HepG2 (cell line): ENCODE measurements around the gene PHF5A. TPM values are rescaled to one million over a fixed set of nuclear protein-coding genes. Genes with fewer than 3 reads are reported as not detected.
A peak's percentile ranks its signal among the peaks of the same experiment; 100 is the strongest.

Source experiments
- CBX1 ChIP-seq: IDR thresholded peaks from one replicate; pipeline ENCODE4 v1.6.1; 2016; ENCODE audit warnings: antibody characterized with exemption, low read depth
- CHCHD3 ChIP-seq: sonication (generic); formaldehyde crosslinking; IDR thresholded peaks from 2 replicates; pipeline ENCODE4 v1.8.0; 2022; ENCODE audit warnings: mild to moderate bottlenecking, missing genetic modification reagents, moderate library complexity
- DMAP1 ChIP-seq: IDR thresholded peaks from 2 replicates; pipeline ENCODE4 v1.6.1; 2016
- NCOR1 ChIP-seq: fragments of 200-600 bp; sonication (generic); IDR thresholded peaks from 2 replicates; pipeline ENCODE4 v1.7.0; 2017; ENCODE audit warnings: antibody characterized with exemption, low read length, borderline replicate concordance
- NFE2L2 ChIP-seq: fragments of 150-350 bp; IDR thresholded peaks from 2 replicates; pipeline ENCODE4 v1.6.1; 2014; ENCODE audit warnings: low read length
- PAXIP1 ChIP-seq: sonication (generic); formaldehyde crosslinking; conservative IDR thresholded peaks from 2 replicates; pipeline ENCODE4 v1.4.0; 2020; ENCODE audit warnings: mild to moderate bottlenecking, missing genetic modification reagents, moderate library complexity
- POGZ ChIP-seq: sonication (generic); formaldehyde crosslinking; IDR thresholded peaks from 2 replicates; pipeline ENCODE4 v1.4.0; 2020; ENCODE audit warnings: mild to moderate bottlenecking, missing genetic modification reagents
- SOX13 ChIP-seq, 3 experiments: fragments of 450-650 bp in 1 of 3; sonication (generic) in 1 of 3; formaldehyde crosslinking in 1 of 3; IDR thresholded peaks in 2 of 3; conservative IDR thresholded peaks in 1 of 3; 2 replicates each; pipeline versions ENCODE4 v1.5.0 to v1.6.1; 2016 to 2020; ENCODE audit warnings: antibody characterized with exemption in 1 of 3, mild to moderate bottlenecking in 1 of 3, missing compliant biosample characterization in 1 of 3, missing genetic modification reagents in 1 of 3, moderate library complexity in 1 of 3
- XBP1 ChIP-seq: sonication (generic); formaldehyde crosslinking; IDR thresholded peaks from 2 replicates; pipeline ENCODE4 v1.5.0; 2020; ENCODE audit warnings: missing genetic modification reagents
- ZFX ChIP-seq: sonication (generic); formaldehyde crosslinking; IDR thresholded peaks from 2 replicates; pipeline ENCODE4 v1.4.0; 2020; ENCODE audit warnings: mild to moderate bottlenecking, low read depth, missing genetic modification reagents, moderate library complexity
- ZMYM4 ChIP-seq: sonication (generic); formaldehyde crosslinking; IDR thresholded peaks from 2 replicates; pipeline ENCODE4 v1.8.1; 2023; ENCODE audit warnings: mild to moderate bottlenecking, missing genetic modification reagents
- ZNF124 ChIP-seq: sonication (generic); formaldehyde crosslinking; IDR thresholded peaks from 2 replicates; pipeline ENCODE4 v1.4.0; 2020; ENCODE audit warnings: missing genetic modification reagents
- ZNF253 ChIP-seq: sonication (generic); formaldehyde crosslinking; IDR thresholded peaks from 2 replicates; pipeline ENCODE4 v1.8.0; 2022; ENCODE audit warnings: mild to moderate bottlenecking, missing genetic modification reagents, borderline replicate concordance
- ZNF274 ChIP-seq: sonication (generic); formaldehyde crosslinking; IDR thresholded peaks from 2 replicates; pipeline ENCODE4 v1.5.1; 2020; ENCODE audit warnings: mild to moderate bottlenecking, missing genetic modification reagents
- ZNF557 ChIP-seq: sonication (generic); formaldehyde crosslinking; IDR thresholded peaks from 2 replicates; pipeline ENCODE4 v1.4.0; 2020; ENCODE audit warnings: missing genetic modification reagents
- ZNF674 ChIP-seq: sonication (generic); formaldehyde crosslinking; IDR thresholded peaks from 2 replicates; pipeline ENCODE4 v1.5.0; 2020; ENCODE audit warnings: low read depth, mild to moderate bottlenecking, missing genetic modification reagents
- ZNF839 ChIP-seq: sonication (generic); formaldehyde crosslinking; IDR thresholded peaks from 2 replicates; pipeline ENCODE4 v1.4.0; 2020; ENCODE audit warnings: missing genetic modification reagents, mild to moderate bottlenecking, borderline replicate concordance
- ZNF879 ChIP-seq: sonication (generic); formaldehyde crosslinking; IDR thresholded peaks from 2 replicates; pipeline ENCODE4 v1.8.1; 2023; ENCODE audit warnings: missing genetic modification reagents
- polyA plus RNA-seq, 8 experiments: library from polyadenylated mRNA; depleted of rRNA in 3 of 8; stranded (reverse) in 7 of 8; unstranded in 1 of 8; fragments of >200 nt; fragmentation: Illumina TruSeq in 4 of 8; extraction: Trizol in 4 of 8; gene quantifications; 2 replicates each; pipeline versions ENCODE4 v1.2.1 to v1.2.3, GENCODE V29; 2011 to 2016; ENCODE audit warnings: low read depth in 4 of 8, missing spikeins in 1 of 8, mixed read lengths in 1 of 8; ENCODE audit not compliant: insufficient read depth in 1 of 8
- total RNA-seq, 5 experiments: library from RNA; depleted of rRNA; stranded (reverse); fragments of >200 nt; fragmentation: Illumina TruSeq; extraction: Trizol; gene quantifications; 2 replicates each; pipeline ENCODE4 v1.2.3, GENCODE V29; 2016; ENCODE audit warnings: low read depth in 1 of 5
- TF ChIP-seq, protein P1 (sequence below): sonication (generic); formaldehyde crosslinking; IDR thresholded peaks from 2 replicates; pipeline ENCODE4 v1.9.0; 2022; ENCODE audit warnings: missing genetic modification reagents, mild to moderate bottlenecking, borderline replicate concordance
- TF ChIP-seq, protein P2 (sequence below): sonication (generic); formaldehyde crosslinking; IDR thresholded peaks from 2 replicates; pipeline ENCODE4 v1.8.1; 2023; ENCODE audit warnings: mild to moderate bottlenecking, missing genetic modification reagents
- TF ChIP-seq, protein P3 (sequence below): sonication (generic); formaldehyde crosslinking; IDR thresholded peaks from 2 replicates; pipeline ENCODE4 v1.5.1; 2020; ENCODE audit warnings: missing genetic modification reagents, mild to moderate bottlenecking, borderline replicate concordance

PHF5A gene
- total and polyA plus RNA-seq, 2 of the 13 experiments (the other 11 are each of a cell fraction or from before 2014, with no cell fraction given): 56.6 to 105 TPM

- TF ChIP-seq, protein P1, sequence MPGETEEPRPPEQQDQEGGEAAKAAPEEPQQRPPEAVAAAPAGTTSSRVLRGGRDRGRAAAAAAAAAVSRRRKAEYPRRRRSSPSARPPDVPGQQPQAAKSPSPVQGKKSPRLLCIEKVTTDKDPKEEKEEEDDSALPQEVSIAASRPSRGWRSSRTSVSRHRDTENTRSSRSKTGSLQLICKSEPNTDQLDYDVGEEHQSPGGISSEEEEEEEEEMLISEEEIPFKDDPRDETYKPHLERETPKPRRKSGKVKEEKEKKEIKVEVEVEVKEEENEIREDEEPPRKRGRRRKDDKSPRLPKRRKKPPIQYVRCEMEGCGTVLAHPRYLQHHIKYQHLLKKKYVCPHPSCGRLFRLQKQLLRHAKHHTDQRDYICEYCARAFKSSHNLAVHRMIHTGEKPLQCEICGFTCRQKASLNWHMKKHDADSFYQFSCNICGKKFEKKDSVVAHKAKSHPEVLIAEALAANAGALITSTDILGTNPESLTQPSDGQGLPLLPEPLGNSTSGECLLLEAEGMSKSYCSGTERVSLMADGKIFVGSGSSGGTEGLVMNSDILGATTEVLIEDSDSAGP: peak; percentile 89
- TF ChIP-seq DMAP1 (CRISPR knock-in tag) (peak; percentile 87), NCOR1 (no peak; the same call in 1 of the 2 replicates), PAXIP1 (CRISPR knock-in tag) (peak; percentile 74), CBX1 (peak; percentile 91), NFE2L2 (0 out of 2 replicates have a peak, but pooled peaks have one; percentile 2), POGZ (peak; percentile 84), ZNF124 (CRISPR knock-in tag) (peak; percentile 93), ZNF274 (CRISPR knock-in tag) (no peak), ZNF674 (CRISPR knock-in tag) (peak; percentile 73; the same call in 1 of the 2 replicates), ZNF839 (CRISPR knock-in tag) (no peak; the same call in none of the 2 replicates), ZNF253 (peak; percentile 91), CHCHD3 (peak; percentile 94), ZNF879 (CRISPR knock-in tag) (peak; percentile 43; the same call in 1 of the 2 replicates), ZFX (peak; percentile 89), ZNF557 (CRISPR knock-in tag) (peak; percentile 96), ZMYM4 (peak; percentile 64; the same call in 1 of the 2 replicates), XBP1 (CRISPR knock-in tag) (0 out of 2 replicates have a peak, but pooled peaks have one; percentile 63), SOX13 (IDR thresholded peaks at IDR 0.05) (peak; percentile 77; the same call in 1 of the 2 replicates), SOX13 (CRISPR knock-in tag; conservative IDR thresholded peaks at IDR 0.05 in 1 of 2, IDR thresholded peaks at IDR 0.05 in 1 of 2) (peak in 1 of 2 experiments; percentile 79; a peak in 2 of 4 replicates)
- TF ChIP-seq, protein P2, sequence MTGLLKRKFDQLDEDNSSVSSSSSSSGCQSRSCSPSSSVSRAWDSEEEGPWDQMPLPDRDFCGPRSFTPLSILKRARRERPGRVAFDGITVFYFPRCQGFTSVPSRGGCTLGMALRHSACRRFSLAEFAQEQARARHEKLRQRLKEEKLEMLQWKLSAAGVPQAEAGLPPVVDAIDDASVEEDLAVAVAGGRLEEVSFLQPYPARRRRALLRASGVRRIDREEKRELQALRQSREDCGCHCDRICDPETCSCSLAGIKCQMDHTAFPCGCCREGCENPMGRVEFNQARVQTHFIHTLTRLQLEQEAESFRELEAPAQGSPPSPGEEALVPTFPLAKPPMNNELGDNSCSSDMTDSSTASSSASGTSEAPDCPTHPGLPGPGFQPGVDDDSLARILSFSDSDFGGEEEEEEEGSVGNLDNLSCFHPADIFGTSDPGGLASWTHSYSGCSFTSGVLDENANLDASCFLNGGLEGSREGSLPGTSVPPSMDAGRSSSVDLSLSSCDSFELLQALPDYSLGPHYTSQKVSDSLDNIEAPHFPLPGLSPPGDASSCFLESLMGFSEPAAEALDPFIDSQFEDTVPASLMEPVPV (CRISPR knock-in tag): peak; percentile 47; the same call in 1 of the 2 replicates
- TF ChIP-seq, protein P3, sequence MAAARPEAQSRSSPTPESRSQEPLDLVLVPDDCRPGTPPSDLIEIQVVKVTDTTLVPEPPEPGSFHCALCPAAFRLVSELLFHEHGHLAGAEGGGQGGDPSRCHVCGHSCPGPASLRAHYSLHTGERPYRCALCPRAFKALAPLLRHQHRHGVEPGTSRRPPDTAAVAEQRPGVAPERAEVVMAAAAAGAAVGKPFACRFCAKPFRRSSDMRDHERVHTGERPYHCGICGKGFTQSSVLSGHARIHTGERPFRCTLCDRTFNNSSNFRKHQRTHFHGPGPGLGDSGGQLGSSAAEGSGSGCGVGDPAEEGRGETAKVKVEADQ (CRISPR knock-in tag): no peak
These were observed 21.7 kb downstream of the PHF5A start, which contains the start of gene TOB2 (continued) for GRCh38 chr22:41446639-41447434.
